Left cardiac atrium (tissue), 4 donors: Measurements from ENCODE around the gene PLOD2. TPM values are rescaled to one million over a fixed set of nuclear protein-coding genes. Genes with fewer than 3 reads are reported as not detected.

Experiments
- ATAC-seq, 2 donors: fragments of 200-7000 bp; cut with Tn5 transposase; one replicate each; pipeline ENCODE4 v1.9.1; 2020; ENCODE audit warnings: mild to moderate bottlenecking in 2 of 2, moderate library complexity in 2 of 2
- DNase-seq: peaks from one replicate; pipeline ENCODE4 v3.0.0-alpha.2; 2020
- intact Hi-C, 2 donors: fragments of 100-400 bp; cut with DNase I; formaldehyde crosslinking; loops; one replicate each; pipeline versions ENCODE4 v1.14.1 to v1.15.1; 2022 to 2023
- total RNA-seq, 2 donors: library from RNA; stranded (reverse); fragmentation: NEBNext Ultra II Directional; extraction: Animal tissue kit (Norgen Biotek cat#: 25700); gene quantifications; one replicate each; pipeline ENCODE4 v1.2.1, GENCODE V29; 2021
- donor health status: DM: no; HTN: yes; CAD: no.
- donor health status: DM: no; HTN: yes; CAD: no; lungs with severe emphysema.
- donor health status: DM: yes; HTN: yes; CAD: no.
- donor health status: Dilated cardiomyopathy.

PLOD2 gene
- total RNA-seq, 2 donors from 2014 or later: 35.7 to 39.0 TPM

GRCh38 chr3:146154316-146154715 is 6.7 kb downstream of the PLOD2 start:
- intact Hi-C loops: no loop called here
- no peak for ATAC-seq
- DNase-seq: no peak

- no peak for DNase-seq
- peak in 1 of 2 donors; percentile 27 for ATAC-seq
- intact Hi-C loops: no loop called here
Observed at GRCh38 chr3:146153429-146153828, 7.6 kb downstream of the PLOD2 start.

- ATAC-seq (peak; percentile 26 to 48), DNase-seq (no peak)
- intact Hi-C loops: no loop called here
Observed at GRCh38 chr3:146152834-146153233, 8.2 kb downstream of the PLOD2 start.

- DNase-seq (no peak), ATAC-seq (peak; percentile 25 to 38)
- intact Hi-C loops: no loop called here
Observed at GRCh38 chr3:146148468-146148931, 12.5 kb downstream of the PLOD2 start.

- no peak for DNase-seq
- ATAC-seq: no peak
Observed at GRCh38 chr3:146145642-146146041, 15.3 kb downstream of the PLOD2 start.

GRCh38 chr3:146142757-146143156 is 18.2 kb downstream of the PLOD2 start:
- no peak for DNase-seq
- intact Hi-C loops: no loop called here
- ATAC-seq: peak; percentile 53 to 59

More at GRCh38 chr3:146145642-146146041, 15.3 kb downstream of the PLOD2 start:
- intact Hi-C loops: no loop called here

- DNase-seq (no peak), ATAC-seq (no peak)
- intact Hi-C loops: no loop called here
Observed at GRCh38 chr3:146139586-146140110, 21.3 kb downstream of the PLOD2 start.

GRCh38 chr3:146138902-146139301 is 22.1 kb downstream of the PLOD2 start:
- intact Hi-C loops: no loop called here
- DNase-seq (no peak), ATAC-seq (peak in 1 of 2 donors; percentile 24)

GRCh38 chr3:146136647-146137046 is 24.3 kb downstream of the PLOD2 start:
- intact Hi-C loops: no loop called here
- DNase-seq (no peak), ATAC-seq (no peak)

GRCh38 chr3:146134348-146135117 is 26.5 kb downstream of the PLOD2 start:
- ATAC-seq (no peak), DNase-seq (no peak)
- intact Hi-C loops: no loop called here

- intact Hi-C loops: no loop called here
- no peak for ATAC-seq
- no peak for DNase-seq
Observed at GRCh38 chr3:146133441-146133840, 27.5 kb downstream of the PLOD2 start.

- no peak for DNase-seq
- peak in 1 of 2 donors; percentile 73 for ATAC-seq
- intact Hi-C loops: no loop called here
Observed at GRCh38 chr3:146131616-146132410, 29.2 kb downstream of the PLOD2 start.

GRCh38 chr3:146130881-146131371 is 30.1 kb downstream of the PLOD2 start:
- DNase-seq (no peak), ATAC-seq (no peak)
- intact Hi-C loops: no loop called here

- DNase-seq (no peak), ATAC-seq (no peak)
- intact Hi-C loops: no loop called here
Observed at GRCh38 chr3:146129750-146130149, 31.2 kb downstream of the PLOD2 start.

- intact Hi-C loops: no loop called here
- ATAC-seq (no peak), DNase-seq (no peak)
Observed at GRCh38 chr3:146128939-146129338, 32.0 kb downstream of the PLOD2 start.

GRCh38 chr3:146128179-146128578 is 32.8 kb downstream of the PLOD2 start:
- intact Hi-C loops: no loop called here
- DNase-seq (no peak), ATAC-seq (no peak)

GRCh38 chr3:146125951-146126350 is 35.0 kb downstream of the PLOD2 start:
- ATAC-seq (peak; percentile 86 to 92), DNase-seq (no peak)

GRCh38 chr3:146124126-146124801 is 36.7 kb downstream of the PLOD2 start:
- DNase-seq (no peak), ATAC-seq (no peak)
- intact Hi-C loops: no loop called here

More at GRCh38 chr3:146125951-146126350, 35.0 kb downstream of the PLOD2 start:
- intact Hi-C loops: no loop called here
